ENCODE measurements around the gene NDUFB3. TPM values are rescaled to one million over a fixed set of nuclear protein-coding genes. Genes with fewer than 3 reads are reported as not detected.
"Not testable (repeated sequence)": the region's sequence is repeated elsewhere in the genome, so short reads cannot be mapped to it uniquely, and the experiment has no call there.

The NDUFB3 gene
- total RNA-seq: 100 to 1,000 TPM; 126 to 150 TPM

DNA sequence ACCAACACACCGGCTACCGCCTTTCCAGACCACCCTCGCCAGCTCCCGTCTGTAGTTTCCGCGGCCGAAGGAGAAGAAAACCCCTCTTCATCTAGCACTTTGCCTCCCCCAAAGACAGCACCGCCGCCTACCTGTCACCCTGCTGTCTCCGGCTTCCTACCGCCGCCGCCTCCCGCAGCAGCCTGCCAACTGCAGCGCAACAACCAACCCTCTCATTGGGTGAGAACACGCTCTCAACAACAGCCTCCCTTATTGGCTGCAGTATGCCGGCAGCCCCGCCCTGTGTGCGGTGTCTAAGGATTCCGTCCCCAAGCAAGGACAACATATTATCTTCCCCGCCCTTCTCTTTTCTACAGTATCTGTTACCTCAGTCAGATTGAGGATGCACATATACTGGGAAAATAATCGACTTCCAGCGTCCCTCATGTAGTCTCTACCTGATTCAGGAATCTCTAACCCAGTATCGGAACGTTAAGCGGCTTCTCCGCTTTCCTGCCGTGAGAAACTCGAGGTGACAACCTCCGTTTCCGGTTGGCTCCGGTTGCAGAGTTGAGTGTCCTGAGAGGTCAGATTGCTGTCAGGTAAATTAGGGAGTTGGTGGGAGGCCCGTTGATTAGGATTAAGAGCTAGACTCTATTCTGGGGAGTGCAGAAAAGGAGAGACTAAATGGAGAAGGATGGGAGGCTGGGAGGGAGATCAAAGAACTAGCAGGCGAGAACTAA is at the start of gene NDUFB3, which contains the start of gene HYCC2:
Gene NDUFB3 (plus strand): TSS at position 523 of the 722 bp plus-strand sequence. CDS start 6,882 bp downstream, outside the sequence.
Gene HYCC2 (minus strand): TSS at position 193 of the 722 bp plus-strand sequence. CDS start 47,662 bp downstream, outside the sequence.
- ChIA-PET POLR2A (interaction anchor here (1.1 kb wide), 1 partner anchor 44 kb away, joined by 4 read pairs; the partner anchor contains the start of gene CFLAR), CTCF (interaction anchor here (0.7 to 3.6 kb wide), 7 partner anchors 18 to 348 kb away, joined by 3 to 19 read pairs (median 3); no protein-coding TSS in a partner anchor)
- Mint-ChIP-seq H3K27me3 (no peaks in the 10 kb centered on the region), H3K4me3 (peak within 1 kb of the TSS; percentile 97), H3K36me3 (ENCODE audit: low read depth) (peaks cover 5% of the 10 kb centered on the region), H3K27ac (peak within 1 kb of the TSS; percentile 96), H3K9me3 (ENCODE audit: low read depth) (no peaks in the 10 kb centered on the region), H3K4me1 (peaks cover 58% of the 10 kb centered on the region)
- peak; percentile 94 for ATAC-seq
- intact Hi-C loops (cut with DNase I, micrococcal nuclease): loop anchor here (1.0 to 5.0 kb wide), 16 partner anchors 45 to 1196 kb away; partner anchors contain the start of genes NIF3L1 (in 2 of the 2), ORC2 (in 2 of the 2), PPIL3 (in 2 of the 2) and BZW1 (in 1 of the 2)
- peak; percentile 95 for DNase-seq

DNA sequence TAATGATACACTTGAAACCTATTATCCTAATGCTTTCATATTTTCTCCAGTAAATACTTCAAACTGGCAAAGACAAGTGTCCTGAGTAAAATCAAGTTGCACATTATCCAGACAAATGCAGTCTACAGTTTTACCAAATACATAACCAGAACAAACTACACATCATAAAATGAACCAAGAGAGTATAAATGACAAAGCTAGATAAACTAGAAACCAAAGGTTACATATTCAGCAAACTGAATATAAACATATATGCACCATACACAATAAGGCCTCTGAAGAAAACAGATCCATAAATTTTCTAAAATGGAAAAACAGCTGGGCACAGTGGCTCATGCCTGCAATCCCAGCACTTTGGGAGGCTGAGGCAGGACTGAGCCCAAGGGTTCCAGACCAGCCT is 47.3 kb upstream of the NDUFB3 start:
- Mint-ChIP-seq H3K36me3 (ENCODE audit: low read depth) (peaks cover 28% of the 10 kb centered on the region), H3K4me1 (peaks cover 20% of the 10 kb centered on the region), H3K27ac (no peak overlapping the region), H3K27me3 (no peaks in the 10 kb centered on the region), H3K4me3 (no peak overlapping the region), H3K9me3 (ENCODE audit: low read depth) (peaks cover 2% of the 10 kb centered on the region)
- intact Hi-C loops (cut with DNase I, micrococcal nuclease): no loop called here
- no peak for DNase-seq
- ChIA-PET CTCF (interaction anchor here (1.3 kb wide), 1 partner anchor 133 kb away, joined by 3 read pairs; no protein-coding TSS in a partner anchor), POLR2A (no interaction called here)
- ATAC-seq: no peak

DNA sequence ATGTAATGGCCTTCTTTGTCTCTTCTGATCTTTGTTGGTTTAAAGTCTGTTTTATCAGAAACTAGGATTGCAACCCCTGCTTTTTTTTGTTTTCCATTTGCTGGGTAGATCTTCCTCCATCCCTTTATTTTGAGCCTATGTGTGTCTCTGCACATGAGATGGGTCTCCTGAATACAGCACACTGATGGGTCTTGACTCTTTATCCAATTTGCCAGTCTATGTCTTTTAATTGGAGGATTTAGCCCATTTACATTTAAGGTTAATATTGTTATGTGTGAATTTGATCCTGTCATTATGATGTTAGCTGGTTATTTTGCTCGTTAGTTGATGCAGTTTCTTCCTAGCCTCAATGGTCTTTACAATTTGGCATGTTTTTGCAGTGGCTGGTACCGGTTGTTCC is 37.4 kb upstream of the NDUFB3 start:
- H3K4me3 Mint-ChIP-seq; ATAC-seq; H3K4me1 Mint-ChIP-seq; H3K9me3 Mint-ChIP-seq (ENCODE audit: low read depth); intact Hi-C loops (cut with DNase I, micrococcal nuclease); DNase-seq; H3K27me3 Mint-ChIP-seq; CTCF ChIA-PET; POLR2A ChIA-PET; H3K27ac Mint-ChIP-seq: not testable (repeated sequence)
- peaks cover 33% of the 10 kb centered on the region for H3K36me3 Mint-ChIP-seq (ENCODE audit: low read depth)

DNA sequence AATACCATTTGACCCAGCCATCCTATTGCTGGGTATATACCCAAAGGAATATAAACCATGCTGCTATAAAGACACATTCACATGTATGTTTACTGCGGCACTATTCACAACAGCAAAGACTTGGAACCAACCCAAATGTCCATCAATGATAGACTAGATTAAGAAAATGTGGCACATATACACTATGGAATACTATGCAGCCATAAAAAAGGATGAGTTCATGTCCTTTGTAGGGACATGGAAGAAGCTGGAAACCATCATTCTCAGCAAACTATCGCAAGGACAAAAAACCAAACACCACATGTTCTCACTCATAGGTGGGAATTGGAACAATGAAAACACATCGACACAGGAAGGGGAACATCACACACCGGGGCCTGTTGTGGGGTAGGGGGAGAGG is 33.4 kb upstream of the NDUFB3 start:
- DNase-seq; H3K9me3 Mint-ChIP-seq (ENCODE audit: low read depth); intact Hi-C loops (cut with DNase I, micrococcal nuclease); H3K27me3 Mint-ChIP-seq; H3K4me3 Mint-ChIP-seq; POLR2A ChIA-PET; ATAC-seq; CTCF ChIA-PET; H3K4me1 Mint-ChIP-seq; H3K27ac Mint-ChIP-seq: not testable (repeated sequence)
- peaks cover 41% of the 10 kb centered on the region for H3K36me3 Mint-ChIP-seq (ENCODE audit: low read depth)

DNA sequence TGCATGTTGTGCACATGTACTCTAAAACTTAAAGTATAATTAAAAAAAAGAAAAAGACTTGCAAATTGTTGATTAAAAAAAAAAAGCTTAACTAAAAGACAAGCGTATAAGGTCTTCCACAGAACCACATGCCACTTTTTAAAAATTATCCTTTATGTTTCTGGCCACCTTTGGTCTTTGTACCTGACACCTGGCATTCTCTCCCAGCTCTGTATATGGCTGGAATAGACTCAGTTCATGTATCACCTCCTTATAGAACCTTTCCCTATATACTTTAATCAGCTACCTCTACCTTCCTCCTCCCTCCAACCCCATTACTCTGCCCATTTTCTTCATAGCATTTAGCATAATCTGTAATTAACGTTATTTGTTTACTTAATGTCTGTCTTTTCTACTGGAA is 32.9 kb upstream of the NDUFB3 start:
- POLR2A ChIA-PET: no interaction called here
- CTCF ChIA-PET: no interaction called here
- DNase-seq (no peak), ATAC-seq (no peak)
- peaks cover 42% of the 10 kb centered on the region for H3K36me3 Mint-ChIP-seq (ENCODE audit: low read depth)
- intact Hi-C loops (cut with DNase I, micrococcal nuclease): no loop called here
- H3K4me1 Mint-ChIP-seq: peaks cover 4% of the 10 kb centered on the region
- H3K9me3 Mint-ChIP-seq (ENCODE audit: low read depth): peaks cover 3% of the 10 kb centered on the region
- no peak overlapping the region for H3K4me3 Mint-ChIP-seq
- no peak overlapping the region for H3K27ac Mint-ChIP-seq
- no peaks in the 10 kb centered on the region for H3K27me3 Mint-ChIP-seq

DNA sequence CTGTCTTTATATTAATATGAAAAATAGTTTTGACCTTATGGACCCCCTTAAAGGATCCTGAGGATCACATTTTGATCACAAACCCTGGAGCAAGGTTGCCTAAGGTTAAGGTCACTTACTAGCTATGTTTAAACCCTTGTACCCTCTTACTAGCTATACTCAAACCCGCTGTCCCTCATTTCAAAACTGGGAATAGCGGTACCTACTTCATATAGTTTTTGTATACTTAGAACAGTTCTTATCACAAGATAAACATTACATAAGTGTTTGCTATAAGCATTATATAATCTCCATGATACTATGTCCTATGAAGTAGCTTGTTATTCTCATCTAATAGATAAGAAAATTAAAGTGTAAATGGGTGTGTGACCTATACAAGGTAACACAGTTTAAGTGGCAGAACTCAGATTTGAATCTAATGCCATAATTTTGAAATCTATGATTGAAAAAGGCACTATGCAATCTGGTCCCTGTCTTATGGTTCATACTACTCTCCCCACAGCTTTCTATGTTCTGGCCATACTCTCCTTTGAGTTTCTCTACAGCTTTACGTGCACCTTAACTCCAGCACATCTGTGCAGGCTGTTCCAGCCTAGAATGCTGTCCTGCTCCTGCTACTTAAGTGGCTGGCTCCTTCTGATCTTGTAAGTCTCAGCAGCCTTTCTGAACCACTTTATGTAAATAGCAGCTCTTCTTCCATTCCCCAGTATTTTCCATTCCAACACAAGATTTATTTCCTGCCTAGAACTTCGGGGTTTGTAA is 30.8 kb upstream of the NDUFB3 start:
- Mint-ChIP-seq H3K4me3 (no peak overlapping the region), H3K9me3 (ENCODE audit: low read depth) (peaks cover 3% of the 10 kb centered on the region), H3K4me1 (peaks cover 4% of the 10 kb centered on the region), H3K36me3 (ENCODE audit: low read depth) (peaks cover 33% of the 10 kb centered on the region), H3K27ac (no peak overlapping the region), H3K27me3 (no peaks in the 10 kb centered on the region)
- intact Hi-C loops (cut with DNase I, micrococcal nuclease): no loop called here
- ChIA-PET CTCF (interaction anchor here (1.0 to 1.5 kb wide), 6 partner anchors 9 to 56 kb away, joined by 3 to 5 read pairs (median 4); no protein-coding TSS in a partner anchor), POLR2A (no interaction called here)
- DNase-seq: no peak
- ATAC-seq: no peak

DNA sequence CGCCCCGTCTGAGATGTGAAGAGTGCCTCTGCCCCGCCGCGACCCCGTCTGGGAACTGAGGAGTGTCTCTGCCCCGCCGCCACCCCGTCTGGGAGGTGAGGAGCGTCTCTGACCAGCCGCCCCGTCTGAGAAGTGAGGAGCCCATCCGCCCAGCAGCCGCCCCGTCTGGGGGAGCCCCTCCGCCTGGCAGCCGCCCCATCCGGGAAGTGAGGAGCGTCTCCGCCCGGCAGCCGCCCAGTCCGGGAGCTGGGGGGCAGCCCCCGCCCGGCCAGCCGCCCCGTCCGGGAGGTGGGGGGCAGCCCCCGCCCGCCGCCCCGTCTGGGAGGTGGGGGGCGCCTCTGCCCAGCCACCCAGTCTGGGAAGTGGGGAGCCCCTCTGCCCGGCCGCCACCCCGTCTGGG is 29.4 kb upstream of the NDUFB3 start:
- H3K4me3 Mint-ChIP-seq; ATAC-seq; DNase-seq; intact Hi-C loops (cut with DNase I, micrococcal nuclease); H3K9me3 Mint-ChIP-seq (ENCODE audit: low read depth); POLR2A ChIA-PET; CTCF ChIA-PET; H3K27ac Mint-ChIP-seq; H3K27me3 Mint-ChIP-seq: not testable (repeated sequence)
- Mint-ChIP-seq H3K36me3 (ENCODE audit: low read depth) (peaks cover 34% of the 10 kb centered on the region), H3K4me1 (peaks cover 10% of the 10 kb centered on the region)

DNA sequence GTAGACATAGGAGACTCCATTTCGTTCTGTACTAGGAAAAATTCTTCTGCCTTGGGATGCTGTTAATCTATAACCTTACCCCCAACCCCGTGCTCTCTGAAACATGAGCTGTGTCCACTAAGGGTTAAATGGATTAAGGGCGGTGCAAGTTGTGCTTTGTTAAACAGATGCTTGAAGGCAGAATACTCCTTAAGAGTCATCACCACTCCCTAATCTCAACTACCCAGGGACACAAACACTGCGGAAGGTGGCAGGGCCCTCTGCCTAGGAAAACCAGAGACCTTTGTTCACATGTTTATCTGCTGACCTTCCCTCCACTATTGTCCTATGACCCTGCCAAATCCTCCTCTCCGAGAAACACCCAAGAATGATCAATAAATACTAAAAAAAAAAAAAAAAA is 28.8 kb upstream of the NDUFB3 start:
- ATAC-seq, H3K27me3 Mint-ChIP-seq: not testable (repeated sequence)
- CTCF ChIA-PET: interaction anchor here (0.7 to 1.6 kb wide), 3 partner anchors 115 to 154 kb away, joined by 3 to 5 read pairs (median 3); partner anchors contain the start of genes NIF3L1 and PPIL3

DNA sequence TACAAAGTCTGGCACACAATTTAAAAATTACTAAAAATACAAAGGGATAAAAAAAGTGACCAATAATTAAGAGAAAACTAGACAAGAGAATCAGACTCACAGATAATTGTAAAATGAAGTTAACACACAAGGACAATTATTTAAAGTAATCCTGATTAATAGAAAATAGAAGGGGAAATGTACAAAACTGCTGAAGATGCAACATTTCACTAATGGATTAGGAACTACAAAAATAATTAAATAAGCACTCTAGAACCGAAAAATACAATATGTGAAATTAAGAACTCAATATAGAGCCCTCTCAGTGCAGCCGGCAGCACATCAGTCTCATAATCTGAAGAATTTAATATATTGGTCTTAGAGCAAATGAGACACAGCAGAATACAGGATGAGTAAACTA is 24.9 kb upstream of the NDUFB3 start:
- Mint-ChIP-seq H3K36me3 (ENCODE audit: low read depth) (peaks cover 27% of the 10 kb centered on the region), H3K9me3 (ENCODE audit: low read depth) (peaks cover 2% of the 10 kb centered on the region), H3K4me1 (peaks cover 6% of the 10 kb centered on the region), H3K27ac (no peak overlapping the region), H3K27me3 (no peaks in the 10 kb centered on the region), H3K4me3 (no peak overlapping the region)
- POLR2A ChIA-PET: no interaction called here
- CTCF ChIA-PET: no interaction called here
- intact Hi-C loops (cut with DNase I, micrococcal nuclease): no loop called here
- DNase-seq: no peak
- no peak for ATAC-seq

More for the DNA sequence above, 28.8 kb upstream of the NDUFB3 start:
- DNase-seq; H3K27ac Mint-ChIP-seq; H3K9me3 Mint-ChIP-seq (ENCODE audit: low read depth); intact Hi-C loops (cut with DNase I, micrococcal nuclease); H3K4me3 Mint-ChIP-seq; POLR2A ChIA-PET: not testable (repeated sequence)
- Mint-ChIP-seq H3K36me3 (ENCODE audit: low read depth) (peaks cover 37% of the 10 kb centered on the region), H3K4me1 (peaks cover 10% of the 10 kb centered on the region)

DNA sequence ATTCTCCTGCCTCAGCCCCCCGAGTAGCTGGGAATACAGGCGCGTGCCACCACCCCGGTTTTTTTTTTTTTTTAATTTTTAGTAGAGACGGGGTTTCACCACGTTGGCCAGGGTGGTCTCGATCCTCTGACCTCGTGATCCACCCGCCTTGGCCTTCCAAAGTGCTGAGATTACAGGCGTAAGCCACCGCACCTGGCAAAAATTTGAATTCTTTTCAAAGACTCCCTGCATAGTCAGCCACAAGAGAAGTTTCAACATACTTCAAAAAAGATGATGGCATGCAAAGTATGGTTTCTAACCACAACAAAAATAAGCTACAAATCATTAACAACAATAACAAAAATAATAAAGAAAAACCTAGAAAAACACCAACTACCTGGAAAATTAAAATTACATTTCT is 22.3 kb upstream of the NDUFB3 start:
- Mint-ChIP-seq H3K4me1 (peaks cover 9% of the 10 kb centered on the region), H3K4me3 (no peak overlapping the region), H3K27me3 (no peaks in the 10 kb centered on the region), H3K9me3 (ENCODE audit: low read depth) (peaks cover 2% of the 10 kb centered on the region), H3K27ac (no peak overlapping the region), H3K36me3 (ENCODE audit: low read depth) (peaks cover 26% of the 10 kb centered on the region)
- ChIA-PET CTCF (interaction anchor here (2.0 kb wide), 1 partner anchor 20 kb away, joined by 9 read pairs; no protein-coding TSS in a partner anchor), POLR2A (no interaction called here)
- DNase-seq (no peak), ATAC-seq (no peak)
- intact Hi-C loops (cut with DNase I, micrococcal nuclease): no loop called here

DNA sequence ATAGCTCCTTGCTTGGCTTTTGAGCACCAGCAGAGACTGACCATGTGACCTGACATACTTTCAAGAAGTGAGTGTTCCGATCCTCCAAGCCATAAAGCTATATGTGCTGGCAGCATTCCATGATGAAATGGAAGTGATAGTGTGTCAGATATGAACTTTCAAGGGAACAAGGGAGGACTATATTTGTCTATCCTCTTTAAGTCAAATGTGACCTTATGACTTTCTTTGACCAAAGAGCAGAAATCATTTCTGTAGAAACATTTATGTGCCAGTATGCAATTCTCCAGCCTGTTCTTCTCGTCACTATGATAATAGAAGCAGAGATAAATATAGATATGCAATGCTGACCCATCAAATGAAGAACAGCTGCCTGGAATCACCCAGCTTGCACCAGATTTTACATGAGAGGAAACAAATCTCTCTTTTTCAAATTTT is 14.7 kb upstream of the NDUFB3 start:
- ChIA-PET POLR2A (no interaction called here), CTCF (interaction anchor here (0.9 to 1.5 kb wide), 4 partner anchors 12 to 45 kb away, joined by 3 to 5 read pairs (median 4); no protein-coding TSS in a partner anchor)
- Mint-ChIP-seq H3K9me3 (ENCODE audit: low read depth) (no peaks in the 10 kb centered on the region), H3K36me3 (ENCODE audit: low read depth) (peaks cover 24% of the 10 kb centered on the region), H3K4me3 (no peak overlapping the region), H3K4me1 (peaks cover 17% of the 10 kb centered on the region), H3K27me3 (no peaks in the 10 kb centered on the region), H3K27ac (no peak overlapping the region)
- ATAC-seq (no peak), DNase-seq (no peak)
- intact Hi-C loops (cut with DNase I, micrococcal nuclease): no loop called here

Data from activated CD4-positive, alpha-beta T cell treated with anti-CD3 and anti-CD28 coated beads for 36 hours (primary cell).